Stimulated activated CD4-positive, alpha-beta T cell treated with anti-CD3 and anti-CD28 coated beads, Interleukin-2, amount 100 ng/mL, for 48 hours (primary cell): Measurements from ENCODE around the gene SOX5.

Source experiments
- DNase-seq, 2 donors: peaks; one replicate each; pipeline ENCODE4 v3.0.0-alpha.2; 2020

SOX5 gene

GRCh38 chr12:23670684-23671083, 278.8 kb downstream of the SOX5 start:
- no peak for DNase-seq

GRCh38 chr12:23669691-23670090, 279.8 kb downstream of the SOX5 start:
- DNase-seq, result no peak

GRCh38 chr12:23666866-23667265, 282.6 kb downstream of the SOX5 start:
- no peak for DNase-seq

- no peak for DNase-seq
These were observed 286.5 kb downstream of the SOX5 start for GRCh38 chr12:23662966-23663365.

GRCh38 chr12:23659131-23659530, 290.3 kb downstream of the SOX5 start:
- no peak for DNase-seq

GRCh38 chr12:23657598-23657997, 291.9 kb downstream of the SOX5 start:
- DNase-seq, result no peak

GRCh38 chr12:23655884-23656283, 293.6 kb downstream of the SOX5 start:
- DNase-seq, result no peak

GRCh38 chr12:23655112-23655511, 294.4 kb downstream of the SOX5 start:
- DNase-seq, result no peak

- DNase-seq, result no peak
These were observed 300.9 kb downstream of the SOX5 start for GRCh38 chr12:23648546-23648945.

GRCh38 chr12:23640754-23641153, 308.7 kb downstream of the SOX5 start:
- no peak for DNase-seq

- DNase-seq, result no peak
These were observed 315.1 kb downstream of the SOX5 start for GRCh38 chr12:23634344-23634743.

GRCh38 chr12:23631786-23632377, 317.6 kb downstream of the SOX5 start:
- no peak for DNase-seq

GRCh38 chr12:23630524-23630923, 318.9 kb downstream of the SOX5 start:
- no peak for DNase-seq

GRCh38 chr12:23628806-23629205, 320.7 kb downstream of the SOX5 start:
- DNase-seq, result no peak

GRCh38 chr12:23626791-23627190, 322.7 kb downstream of the SOX5 start:
- no peak for DNase-seq

- DNase-seq, result no peak
These were observed 327.6 kb downstream of the SOX5 start for GRCh38 chr12:23621900-23622299.

GRCh38 chr12:23618718-23619117, 330.8 kb downstream of the SOX5 start:
- no peak for DNase-seq

GRCh38 chr12:23617749-23618148, 331.7 kb downstream of the SOX5 start:
- no peak for DNase-seq

- DNase-seq, result no peak
These were observed 335.2 kb downstream of the SOX5 start for GRCh38 chr12:23614280-23614679.

GRCh38 chr12:23611320-23611719, 338.1 kb downstream of the SOX5 start:
- DNase-seq, result no peak

GRCh38 chr12:23600919-23601318, 348.6 kb downstream of the SOX5 start:
- no peak for DNase-seq

- DNase-seq, result no peak
These were observed 352.9 kb downstream of the SOX5 start for GRCh38 chr12:23596568-23596967.

- DNase-seq, result no peak
These were observed 361.5 kb downstream of the SOX5 start for GRCh38 chr12:23587833-23588559.

GRCh38 chr12:23585782-23586163, 363.7 kb downstream of the SOX5 start:
- DNase-seq, result no peak
